ENCODE measurements around the gene CDH9.
"Not testable (repeated sequence)": the region's sequence is repeated elsewhere in the genome, so short reads cannot be mapped to it uniquely, and the experiment has no call there.

Gene CDH9

DNA sequence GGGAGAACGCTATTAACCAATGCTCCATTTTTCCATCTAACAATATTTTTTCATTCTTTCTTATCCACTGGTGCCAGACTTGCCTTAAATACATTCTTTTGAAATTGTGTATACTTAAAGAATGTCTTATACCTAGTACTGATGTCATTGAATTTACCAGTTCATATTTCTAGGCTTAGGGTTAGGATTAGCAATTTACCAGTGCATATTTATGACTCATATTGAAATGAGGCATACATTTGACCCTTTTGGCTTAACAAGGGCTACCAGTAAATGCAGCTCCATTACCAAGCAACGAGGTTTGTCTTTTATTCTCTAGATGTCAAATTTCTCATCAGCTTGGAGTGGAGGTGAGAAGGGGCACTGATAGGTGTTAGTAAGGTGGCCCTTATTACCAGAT lies 89.5 kb downstream of the CDH9 start:
- no peak for DNase-seq

DNA sequence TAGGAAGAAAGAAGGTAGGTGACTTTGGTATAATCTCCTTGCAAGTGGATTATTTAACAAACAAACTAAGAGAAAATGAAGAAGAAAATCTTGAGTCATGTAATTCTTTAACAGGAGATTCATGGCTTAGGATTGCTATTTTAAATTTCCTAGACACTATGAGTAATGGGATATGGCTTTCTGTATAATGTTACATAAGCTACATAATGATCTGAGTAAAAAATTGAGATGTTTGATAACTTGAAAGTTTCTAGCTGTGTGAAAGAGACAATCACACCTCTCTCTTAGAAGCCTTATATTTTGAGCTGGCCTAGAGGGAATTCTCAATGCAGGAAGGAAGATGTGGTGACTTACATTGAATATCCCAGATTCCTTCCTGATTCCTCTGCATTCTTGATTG lies 92.5 kb downstream of the CDH9 start:
- DNase-seq = no peak

DNA sequence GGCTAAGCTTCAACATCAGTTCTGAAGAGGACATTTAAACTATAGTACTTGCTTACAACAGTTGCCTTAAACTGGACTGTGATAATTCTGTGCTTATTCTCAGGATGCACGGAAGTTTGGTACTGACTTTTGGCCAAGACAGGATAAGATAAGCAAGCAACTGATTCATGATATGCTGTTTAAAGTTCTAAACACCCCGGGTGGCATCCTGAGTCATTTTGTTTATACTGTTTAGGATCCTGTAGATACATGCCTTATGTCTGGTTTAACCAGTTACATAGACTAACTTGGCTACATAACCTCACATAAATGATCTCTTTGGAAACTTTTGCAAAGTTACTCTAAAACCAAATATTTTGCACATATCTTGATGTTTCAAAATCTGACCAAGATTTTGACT lies 95.9 kb downstream of the CDH9 start:
- no peak for DNase-seq

DNA sequence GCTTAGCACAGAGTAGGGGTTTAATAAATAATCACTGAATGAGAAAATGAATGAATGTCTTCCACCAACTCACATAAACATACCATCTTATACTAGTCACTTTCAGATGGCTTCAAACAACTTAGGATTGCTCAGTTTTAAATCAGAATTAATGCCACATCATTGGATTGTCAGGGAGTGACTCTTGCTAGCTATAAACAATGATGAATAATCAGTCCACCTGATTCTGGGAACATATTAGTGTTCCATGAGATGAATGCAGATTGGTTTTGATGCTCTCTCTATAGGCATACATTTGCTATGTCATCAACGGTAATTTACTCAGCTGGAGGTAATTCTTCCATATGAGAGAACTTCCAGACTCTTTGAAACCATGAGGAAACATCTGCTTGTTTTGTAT lies 97.4 kb downstream of the CDH9 start:
- no peak for DNase-seq

DNA sequence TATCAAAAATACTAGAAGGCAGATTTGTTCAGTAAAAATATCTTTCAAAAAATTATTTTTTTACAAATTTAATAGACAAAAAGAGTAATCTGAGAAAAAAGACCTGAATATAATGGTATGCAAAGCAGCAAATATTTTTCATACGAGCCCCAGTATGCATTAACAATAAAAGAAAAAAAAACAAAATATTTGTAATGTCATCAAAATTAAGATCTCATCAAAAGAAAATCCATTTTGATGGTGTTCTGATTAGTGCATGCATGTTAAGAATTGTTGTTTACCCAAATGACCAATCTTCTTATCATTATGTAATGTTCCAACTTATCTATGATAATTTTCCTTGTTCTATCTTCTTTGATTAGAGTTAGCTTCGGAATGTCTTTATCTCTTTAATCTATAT lies 106.1 kb downstream of the CDH9 start:
- no peak for DNase-seq

DNA sequence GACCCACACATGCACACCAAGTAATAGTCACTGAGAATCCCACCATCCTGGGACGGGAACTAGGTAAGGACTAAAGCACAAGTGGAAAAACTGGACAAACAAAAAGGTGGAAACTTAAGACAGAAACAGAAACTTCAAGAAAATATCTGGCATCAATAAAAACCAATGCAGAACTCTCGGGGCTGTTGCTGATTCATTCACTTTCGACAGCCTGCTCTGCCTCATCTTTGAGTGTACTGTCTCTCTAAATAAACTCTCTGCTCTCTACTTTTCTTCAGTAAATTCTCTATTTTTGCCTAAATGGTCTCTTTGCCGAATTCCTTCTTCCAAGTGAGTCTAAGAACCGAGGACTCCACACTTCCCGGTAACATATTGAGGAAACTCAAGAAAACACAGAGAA lies 116.9 kb downstream of the CDH9 start:
- no peak for DNase-seq

DNA sequence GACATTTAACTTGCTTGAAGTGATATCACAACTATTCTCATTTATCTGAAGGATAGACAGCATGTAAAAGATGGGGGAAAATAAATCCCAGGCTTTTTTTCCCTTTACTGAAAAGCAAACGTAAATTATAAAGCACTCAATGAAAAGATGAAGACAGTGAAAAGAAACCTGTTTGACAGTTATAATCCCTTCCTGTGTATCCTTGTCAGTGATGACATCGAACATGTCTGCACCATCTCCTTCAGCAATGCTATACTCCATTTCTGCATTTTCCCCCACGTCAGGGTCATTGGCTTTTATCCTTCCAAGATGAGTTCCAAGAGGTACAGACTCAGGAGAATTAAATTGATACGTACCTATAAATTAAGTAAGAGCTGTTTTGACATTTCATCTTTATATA lies 134.9 kb downstream of the CDH9 start:
- DNase-seq = no peak

DNA sequence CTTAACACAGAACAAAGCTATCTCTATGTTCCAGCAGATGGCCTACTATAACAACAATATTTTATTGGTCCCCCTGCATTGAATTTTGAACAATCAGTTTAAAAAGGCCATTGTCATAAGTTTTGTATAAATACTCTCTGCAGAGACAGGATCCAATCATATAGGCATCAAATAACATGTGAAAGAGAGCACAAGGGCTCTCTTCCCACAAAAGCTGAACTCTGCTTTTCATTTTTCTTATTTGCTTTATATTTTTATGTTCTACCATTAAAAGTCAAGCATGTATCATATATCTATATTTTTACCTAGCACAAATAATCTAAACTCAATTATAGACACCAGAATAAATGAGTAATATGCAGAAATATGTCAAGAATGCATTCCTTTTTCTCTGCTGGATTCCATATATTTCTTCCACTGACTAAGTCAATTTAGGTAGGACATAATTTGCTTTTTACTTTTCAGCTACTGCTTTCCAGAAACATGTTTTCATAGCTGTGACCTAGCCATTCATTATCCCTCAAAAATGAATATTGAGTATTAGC lies 143.6 kb downstream of the CDH9 start:
- no peak for DNase-seq

DNA sequence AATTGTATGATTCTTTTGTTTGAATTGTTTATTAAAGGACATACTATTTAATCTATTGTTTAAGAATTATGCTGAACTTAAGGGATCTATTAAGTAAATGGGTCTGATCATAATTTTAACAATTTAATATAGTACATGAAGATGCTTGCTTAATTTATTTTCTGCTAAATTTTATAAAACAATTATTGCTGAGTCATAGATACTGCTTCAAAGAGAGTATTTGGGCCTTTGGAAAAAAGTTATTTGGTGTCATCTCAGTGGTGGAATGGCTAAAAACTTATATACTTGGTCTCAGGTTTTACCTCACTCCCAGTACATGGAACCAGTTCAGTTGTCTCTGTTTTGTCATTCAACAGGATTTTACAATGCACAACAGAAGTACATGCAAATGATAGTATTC lies 145.3 kb downstream of the CDH9 start:
- no peak for DNase-seq

DNA sequence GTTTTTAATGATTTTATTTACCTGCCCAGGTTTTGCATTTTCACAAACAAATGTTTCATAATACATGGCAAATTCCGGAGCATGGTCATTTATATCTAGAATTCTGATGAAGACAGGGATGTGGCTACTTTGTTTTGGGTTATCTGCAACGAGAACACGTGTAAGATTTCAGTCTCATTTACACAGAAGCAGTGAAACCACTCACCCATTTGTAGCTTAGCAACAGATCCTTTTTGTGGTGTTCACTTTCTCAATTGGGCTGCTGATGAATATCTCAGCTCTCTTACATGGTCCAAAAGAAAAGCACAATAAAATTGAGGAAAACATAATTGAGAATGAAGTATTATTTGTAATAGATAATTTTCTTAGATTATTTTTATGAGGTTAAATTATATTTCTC lies 148.6 kb downstream of the CDH9 start:
- DNase-seq = no peak

DNA sequence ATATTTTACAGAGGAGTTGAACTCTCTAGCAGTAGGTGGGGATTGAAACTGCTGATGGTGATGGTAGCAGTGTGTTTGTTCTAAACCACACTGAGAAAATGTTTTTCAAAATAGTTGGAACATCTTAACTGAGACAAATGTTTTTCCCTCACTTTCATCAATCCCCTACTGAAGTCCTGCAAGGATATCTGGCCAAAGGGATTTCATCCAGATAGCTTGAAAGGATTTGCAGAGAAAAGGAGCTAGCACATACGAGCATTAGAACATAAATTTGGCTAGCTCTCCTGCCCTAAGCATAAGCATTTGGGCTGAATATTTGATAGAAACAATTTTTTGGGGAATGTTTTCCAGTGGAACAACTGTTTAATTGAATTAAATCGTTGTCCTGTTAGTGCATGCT lies 153.9 kb downstream of the CDH9 start:
- DNase-seq = no peak

DNA sequence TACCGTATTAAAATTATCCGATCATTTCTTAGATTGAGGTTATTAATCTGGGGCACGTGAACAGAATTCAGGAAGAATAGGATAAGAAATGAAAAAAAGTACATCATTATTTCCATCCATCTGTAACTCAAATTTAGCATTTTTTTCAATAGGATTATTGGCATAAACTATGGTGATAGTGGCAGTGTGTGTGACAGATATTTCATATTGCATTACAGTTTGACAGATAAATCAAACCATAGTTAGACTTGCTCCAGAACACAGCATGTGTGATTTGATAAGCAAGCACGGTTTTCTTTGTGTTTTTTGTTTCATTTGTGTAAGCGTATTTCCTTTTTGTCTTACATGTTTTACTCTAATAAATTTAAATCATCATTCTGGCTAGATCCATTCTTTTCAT lies 155.0 kb downstream of the CDH9 start:
- no peak for DNase-seq

DNA sequence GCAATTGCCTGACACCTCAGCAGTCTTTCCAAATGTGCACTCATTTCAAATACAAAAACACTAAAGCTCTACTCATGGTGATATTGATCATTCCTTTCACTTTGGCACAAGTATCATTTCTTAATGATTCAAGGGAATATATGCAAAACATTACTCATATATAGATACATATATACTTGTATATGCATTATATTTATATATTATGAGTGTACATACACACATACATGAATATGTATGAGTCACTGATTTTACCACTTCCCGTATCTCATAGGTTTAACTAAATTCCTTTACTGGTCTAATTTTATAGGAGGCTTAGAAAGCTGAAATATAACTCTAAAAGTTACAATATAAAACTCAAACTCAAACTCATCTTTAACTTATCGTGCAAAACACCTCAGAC lies 156.5 kb downstream of the CDH9 start:
- no peak for DNase-seq

DNA sequence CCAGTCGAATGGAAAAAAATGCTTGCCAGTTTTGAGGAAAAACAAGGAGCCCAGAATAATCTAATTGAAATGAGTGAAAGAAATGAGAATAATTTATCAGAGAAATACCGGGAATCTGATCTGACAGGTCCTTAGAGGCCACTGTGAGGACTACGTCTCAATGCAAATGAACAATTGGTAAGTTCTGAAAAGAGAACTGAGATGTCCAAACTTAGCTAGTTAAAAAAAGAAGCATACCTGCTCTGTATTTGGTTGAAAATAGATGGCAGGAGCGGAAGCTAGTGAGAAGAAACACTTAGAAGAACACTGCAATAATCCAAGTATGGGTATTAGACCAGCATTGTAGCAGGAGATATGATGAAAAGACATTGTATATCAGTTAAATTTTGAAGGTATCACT lies 161.2 kb downstream of the CDH9 start:
- DNase-seq = no peak

DNA sequence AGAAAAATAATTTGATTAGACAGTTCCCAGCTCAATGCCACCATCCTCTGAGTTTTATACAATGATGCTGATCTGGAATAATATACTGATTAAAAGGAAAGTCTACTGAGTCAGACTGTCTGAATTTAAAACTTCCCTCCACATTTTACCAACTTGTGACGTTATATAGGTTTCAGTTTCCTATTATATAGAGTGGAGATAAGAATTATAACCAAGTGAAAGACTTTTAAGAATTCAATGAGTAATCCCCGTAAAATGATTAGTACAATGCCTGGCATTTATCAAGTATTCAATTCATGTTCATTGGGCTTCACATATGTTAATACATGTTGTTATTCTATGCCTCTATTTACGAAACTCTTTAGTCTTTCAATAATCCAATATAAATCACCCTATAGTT lies 166.0 kb downstream of the CDH9 start:
- no peak for DNase-seq

DNA sequence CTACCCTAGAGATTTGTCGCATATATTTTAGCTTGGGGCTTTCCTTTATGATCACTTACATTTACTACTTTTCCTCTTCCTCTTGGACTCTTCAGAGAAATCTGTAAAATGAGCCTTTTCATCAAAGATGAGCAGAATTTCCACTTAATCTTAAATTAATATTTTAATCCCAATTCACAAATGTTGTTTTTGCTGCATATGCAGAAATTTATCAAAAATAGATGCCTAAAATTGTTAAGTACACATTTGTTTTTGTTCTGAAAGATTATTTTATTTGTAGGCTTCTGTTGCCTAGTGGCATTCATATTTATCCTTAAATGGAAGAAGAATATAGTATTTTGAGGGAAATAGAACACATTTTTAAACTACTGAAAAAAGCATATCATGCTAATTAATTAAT lies 168.6 kb downstream of the CDH9 start:
- DNase-seq = no peak

DNA sequence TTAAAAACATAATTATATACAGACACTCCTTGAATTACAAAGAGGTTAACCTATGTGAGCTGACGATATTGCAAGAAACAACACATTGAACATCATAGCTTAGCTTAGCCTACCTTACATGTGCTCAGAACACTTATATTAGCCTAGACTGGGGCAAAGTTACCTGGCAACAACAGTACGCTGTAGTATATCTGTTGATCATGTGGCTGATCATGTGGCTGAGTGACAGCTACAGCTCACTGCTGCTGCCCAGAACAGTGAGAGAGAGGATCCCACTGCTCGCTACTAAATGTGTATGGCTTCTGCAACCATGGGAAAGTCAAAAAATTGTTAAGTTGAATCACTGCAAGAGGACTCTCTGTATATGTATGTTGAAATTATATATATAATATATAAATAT lies 169.9 kb downstream of the CDH9 start:
- no peak for DNase-seq

DNA sequence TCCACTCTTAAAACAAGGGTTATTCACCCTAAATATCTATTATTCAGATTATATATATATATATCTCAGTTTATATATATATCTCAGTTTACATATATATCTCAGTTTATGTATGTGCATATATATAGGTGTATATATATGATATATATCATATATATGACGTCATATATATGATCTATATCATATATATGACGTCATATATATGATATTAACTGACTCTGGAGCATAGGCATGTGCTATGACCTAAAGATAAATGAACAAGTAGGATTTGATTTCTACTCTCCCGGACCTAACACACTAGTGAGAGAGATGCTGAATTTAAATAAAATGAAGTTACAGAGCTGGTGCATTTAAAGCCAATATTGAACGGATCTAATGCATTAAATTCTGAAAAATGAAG lies 174.3 kb downstream of the CDH9 start:
- no peak for DNase-seq

DNA sequence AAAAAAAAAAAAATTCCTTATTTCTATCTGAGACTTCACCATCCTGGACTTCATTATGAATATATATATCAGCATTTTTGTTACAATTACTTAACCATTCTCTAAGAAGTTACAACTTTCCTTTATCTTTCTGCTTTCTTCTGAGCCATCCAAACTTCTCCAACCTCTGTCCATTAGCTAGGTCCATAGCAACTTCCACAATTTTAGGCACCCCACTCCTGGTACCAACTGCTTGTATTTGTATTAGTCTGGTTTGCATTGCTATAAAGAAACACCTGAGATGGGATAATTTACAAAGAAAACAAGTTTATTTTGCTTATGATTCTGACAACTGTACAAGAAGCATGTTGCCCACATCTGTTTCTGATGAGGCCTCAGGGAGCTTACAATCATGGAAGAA lies 182.1 kb downstream of the CDH9 start:
- no peak for DNase-seq

DNA sequence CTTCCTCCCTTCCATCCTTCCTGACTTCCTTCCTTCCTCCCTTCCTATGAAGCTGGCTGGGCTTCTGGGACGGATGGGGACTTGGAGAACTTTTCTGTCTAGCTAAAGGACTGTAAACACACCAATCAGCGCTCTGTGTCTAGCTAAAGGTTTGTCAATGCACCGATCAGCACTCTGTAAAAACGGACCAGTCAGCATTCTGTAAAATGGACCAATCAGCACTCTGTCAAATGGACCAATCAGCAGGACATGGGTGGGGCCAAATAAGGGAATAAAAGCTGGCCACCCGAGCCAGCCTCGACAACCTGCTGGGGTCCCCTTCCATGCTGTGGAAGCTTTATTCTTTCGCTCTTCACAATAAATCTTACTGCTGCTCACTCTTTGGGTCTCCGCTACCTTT lies 185.9 kb downstream of the CDH9 start:
- not testable (repeated sequence) for DNase-seq

DNA sequence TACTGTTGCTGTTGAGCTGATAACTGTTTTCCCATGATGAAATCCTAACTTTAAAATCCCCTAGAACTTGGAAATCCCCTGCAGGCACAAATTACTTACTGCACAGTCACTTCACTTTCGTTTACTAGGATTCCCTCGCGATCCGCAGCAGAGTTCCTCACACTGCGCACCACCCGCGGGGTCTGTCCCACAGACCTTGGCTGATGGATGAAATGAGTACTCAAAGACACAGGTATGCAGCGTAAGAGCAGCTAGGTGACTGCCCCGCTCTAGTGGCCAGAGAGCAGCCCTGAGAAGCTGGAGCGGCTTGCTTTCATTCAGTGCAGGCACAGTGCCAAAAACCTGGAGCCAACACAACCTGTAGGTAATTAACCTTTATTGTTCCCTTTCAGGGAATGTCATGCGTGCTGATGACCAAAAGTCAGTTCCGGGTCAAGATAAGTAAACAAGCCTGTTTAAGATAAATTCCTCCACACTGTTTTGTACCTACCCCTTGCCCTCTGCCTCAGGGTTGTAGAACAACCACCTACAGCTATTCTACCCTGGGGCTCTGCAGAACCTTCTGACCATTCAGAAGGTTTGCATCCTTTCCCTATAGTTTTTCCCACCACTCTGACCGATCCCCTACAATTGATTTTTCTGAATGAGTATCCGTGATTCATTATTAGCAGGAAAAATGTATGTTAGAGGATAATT lies 191.2 kb downstream of the CDH9 start:
- no peak for DNase-seq

DNA sequence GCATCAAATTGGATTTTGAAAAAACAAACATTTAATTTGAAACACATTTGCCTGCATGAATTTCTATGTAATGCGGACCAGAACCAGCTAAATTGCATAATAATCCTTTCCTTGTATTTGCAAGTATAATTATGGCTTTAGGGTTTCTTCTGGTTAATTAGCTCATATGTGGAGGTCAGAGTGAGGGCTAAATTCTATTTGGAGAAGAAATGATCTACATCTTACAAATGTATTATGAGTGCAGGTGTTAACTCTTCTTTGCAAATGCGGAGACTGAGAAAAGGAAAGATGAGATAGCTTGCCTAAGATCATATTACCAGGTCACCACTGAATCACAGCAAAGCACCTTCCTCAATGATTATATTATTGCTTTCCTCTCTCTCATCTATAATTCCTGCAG lies 194.7 kb downstream of the CDH9 start:
- no peak for DNase-seq

DNA sequence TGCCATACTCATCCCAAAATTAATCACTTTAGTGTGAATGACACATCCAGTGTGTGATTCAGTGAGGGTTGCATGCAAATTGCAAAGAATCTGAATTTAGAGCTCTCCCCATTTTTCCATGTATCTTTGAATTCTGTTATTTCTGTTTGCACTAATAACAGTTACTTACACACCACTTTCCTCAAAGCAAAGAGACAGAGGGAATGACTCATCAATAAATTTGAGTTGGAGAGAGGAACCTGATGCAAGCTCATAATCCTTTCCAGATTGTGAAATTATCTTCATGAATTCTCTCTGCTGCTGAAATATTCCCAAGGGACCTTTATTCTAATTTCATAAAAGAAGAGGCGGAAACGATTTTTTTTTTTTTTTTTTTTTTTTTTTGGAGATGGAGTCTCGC lies 204.8 kb downstream of the CDH9 start:
- no peak for DNase-seq
